ENCODE results near the gene TSHZ3.

The TSHZ3 gene

GRCh38 chr19:31372246-31372781, 23.1 kb upstream of the TSHZ3 start:
- ChIA-PET CTCF (interaction anchor here (0.6 kb wide), 1 partner anchor 10 kb away, joined by 5 read pairs; no protein-coding TSS in a partner anchor), POLR2A (ENCODE audit: low non-redundant PET) (no interaction called here)
- TF ChIP-seq CTCF (conservative IDR thresholded peaks at IDR 0.05; ENCODE audit: low read depth) = no peak
- H3K27ac ChIP-seq = no peak overlapping the region
- no peak for DNase-seq (ENCODE audit: low spot score)

DNA sequence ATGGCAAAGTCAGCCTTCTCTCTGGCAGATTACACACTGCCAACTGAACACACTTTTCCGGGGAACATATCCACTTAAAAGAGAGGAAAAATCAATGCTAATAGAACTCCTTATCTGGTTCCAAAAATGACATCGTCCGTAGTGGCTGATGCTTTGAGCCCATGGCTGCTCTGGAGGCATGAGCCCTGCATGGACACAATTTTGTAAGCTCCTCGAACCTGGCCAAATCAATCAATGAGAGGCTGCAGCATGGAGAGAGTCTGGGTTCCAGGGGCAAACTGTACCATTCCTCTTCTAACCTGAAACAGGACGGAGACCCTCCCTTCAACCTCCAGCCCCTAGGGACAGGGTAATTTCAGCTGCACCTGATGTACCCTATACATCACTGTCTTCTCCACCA, 21.0 kb upstream of the TSHZ3 start:
- no peak for TF ChIP-seq CTCF (conservative IDR thresholded peaks at IDR 0.05; ENCODE audit: low read depth)
- POLR2A ChIA-PET (ENCODE audit: low non-redundant PET) = no interaction called here
- H3K27ac ChIP-seq = no peak overlapping the region
- CTCF ChIA-PET = no interaction called here
- no peak for DNase-seq (ENCODE audit: low spot score)

DNA sequence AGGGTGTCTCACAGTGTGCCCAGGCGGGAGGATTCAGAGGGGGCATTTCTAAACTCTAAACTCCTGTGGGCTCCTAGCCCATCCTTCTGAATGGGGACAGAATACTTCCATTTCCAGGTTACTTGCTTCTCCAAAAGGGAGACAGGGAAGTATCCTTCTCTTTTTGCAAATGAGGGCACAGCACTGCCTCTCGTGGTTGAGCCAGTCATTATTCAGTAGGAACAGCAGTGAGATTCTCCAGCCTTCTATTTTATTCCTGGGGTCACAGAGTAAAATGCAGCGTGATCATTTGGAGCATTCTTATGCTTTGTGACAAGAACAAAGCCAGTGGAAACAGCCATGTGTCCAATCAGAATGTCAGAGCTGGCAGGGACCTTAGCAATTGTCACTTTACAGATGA, 15.7 kb upstream of the TSHZ3 start:
- CTCF ChIA-PET = interaction anchor here (0.7 kb wide), 1 partner anchor 124 kb away, joined by 5 read pairs; no protein-coding TSS in a partner anchor

GRCh38 chr19:31361728-31362127, 12.5 kb upstream of the TSHZ3 start:
- ChIA-PET POLR2A (ENCODE audit: low non-redundant PET) (no interaction called here), CTCF (no interaction called here)
- no peak for DNase-seq (ENCODE audit: low spot score)
- no peak overlapping the region for H3K27ac ChIP-seq
- no peak for TF ChIP-seq CTCF (conservative IDR thresholded peaks at IDR 0.05; ENCODE audit: low read depth)

More for the DNA sequence above, 15.7 kb upstream of the TSHZ3 start:
- H3K27ac ChIP-seq = no peak overlapping the region
- POLR2A ChIA-PET (ENCODE audit: low non-redundant PET) = no interaction called here
- no peak for DNase-seq (ENCODE audit: low spot score)
- no peak for TF ChIP-seq CTCF (conservative IDR thresholded peaks at IDR 0.05; ENCODE audit: low read depth)

DNA sequence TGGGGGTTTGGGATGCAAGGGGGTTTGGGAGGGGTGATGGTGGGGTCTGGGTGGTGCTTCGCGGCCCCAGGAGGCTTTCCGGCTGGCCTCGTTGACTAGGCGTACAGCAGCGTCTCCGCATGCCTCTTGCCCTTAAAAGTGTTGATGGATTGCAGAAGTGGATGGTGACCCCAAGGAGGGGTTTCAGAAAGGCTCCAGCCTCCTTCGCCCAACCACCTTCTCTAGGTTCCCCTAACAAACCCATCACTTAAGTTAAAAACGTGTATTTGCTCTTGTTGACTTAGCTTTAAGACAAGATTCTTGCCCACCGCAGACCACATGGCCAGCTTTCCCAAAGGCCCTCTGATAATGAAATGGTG, 8.1 kb upstream of the TSHZ3 start:
- ChIA-PET CTCF (interaction anchor here (0.9 kb wide), 1 partner anchor 11 kb away, joined by 3 read pairs; no protein-coding TSS in a partner anchor), POLR2A (ENCODE audit: low non-redundant PET) (no interaction called here)
- no peak for DNase-seq (ENCODE audit: low spot score)
- no peak for TF ChIP-seq CTCF (conservative IDR thresholded peaks at IDR 0.05; ENCODE audit: low read depth)
- no peak overlapping the region for H3K27ac ChIP-seq

DNA sequence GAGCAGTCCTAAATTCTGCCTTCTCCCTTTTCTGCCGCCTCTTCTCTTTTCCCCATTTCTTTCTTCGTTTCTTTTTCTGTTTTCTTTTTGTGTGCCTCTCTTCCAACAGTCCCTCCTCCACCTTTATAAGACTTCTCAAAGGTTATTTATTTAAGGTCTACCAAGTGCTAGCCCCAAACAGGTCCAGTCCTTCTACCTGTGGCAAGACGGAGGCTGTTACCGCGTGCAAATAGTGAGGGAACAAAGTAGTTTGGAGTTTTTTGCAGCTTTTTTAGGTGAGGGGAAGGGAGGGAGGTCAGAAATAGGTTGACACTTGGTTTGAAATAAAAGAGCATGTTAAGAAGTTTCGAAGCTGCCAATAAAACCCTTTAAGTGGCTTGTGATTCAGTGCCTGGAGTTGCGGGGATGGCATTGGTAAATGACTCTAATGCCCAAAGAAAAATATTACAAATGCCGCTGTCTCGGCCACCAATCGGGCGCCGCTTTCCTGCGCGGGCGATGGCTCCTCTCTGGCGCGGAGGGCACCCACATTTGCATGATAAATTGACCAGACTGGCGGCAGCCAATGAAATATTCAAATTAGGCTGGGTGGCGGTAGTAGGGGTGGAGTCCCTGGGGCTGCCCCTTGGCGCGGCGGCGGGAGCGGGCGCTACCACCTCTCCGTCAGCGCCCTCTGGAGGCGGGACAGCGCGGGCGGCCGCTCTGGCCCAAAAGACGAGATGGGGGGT, 7.5 kb upstream of the TSHZ3 start:
- TF ChIP-seq CTCF (conservative IDR thresholded peaks at IDR 0.05; ENCODE audit: low read depth) = no peak
- H3K27ac ChIP-seq = no peak overlapping the region
- ChIA-PET CTCF (no interaction called here), POLR2A (ENCODE audit: low non-redundant PET) (no interaction called here)
- no peak for DNase-seq (ENCODE audit: low spot score)
